ENCODE data around the gene TNRC18. TPM values are rescaled to one million over a fixed set of nuclear protein-coding genes. Genes with fewer than 3 reads are reported as not detected.

Gene TNRC18
- total RNA-seq, 6 experiments from 2014 or later = 70.6 to 87.1 (median 79.9) TPM

DNA sequence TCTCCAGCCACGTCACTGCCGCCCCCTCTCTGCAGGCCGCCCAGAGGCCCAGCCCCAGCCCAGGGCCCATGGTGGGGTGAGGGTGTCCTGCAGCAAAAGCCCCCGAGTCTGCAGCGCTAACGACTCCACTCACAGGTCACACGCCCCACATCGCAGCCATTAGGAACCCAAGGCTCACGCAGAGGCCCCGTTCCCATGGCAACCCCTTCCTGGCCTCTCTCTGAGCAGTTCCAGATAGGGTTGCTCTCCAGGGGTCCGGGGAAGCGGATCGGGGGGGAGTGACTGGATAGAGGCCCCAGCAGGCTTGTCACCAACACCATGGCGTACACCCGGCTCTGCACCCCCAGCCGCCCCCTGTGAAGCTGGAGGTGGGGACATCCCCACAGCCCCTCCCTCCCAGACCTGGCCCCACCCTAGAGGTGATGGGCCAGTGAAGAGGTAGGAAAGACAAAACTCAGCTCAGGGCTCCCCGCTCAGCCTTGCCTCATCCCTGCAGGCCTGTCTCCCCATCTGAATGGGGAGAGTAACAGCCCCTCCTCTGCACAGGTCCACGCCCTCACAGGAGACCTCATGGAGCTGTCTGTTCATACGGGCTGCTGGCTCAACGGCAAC lies 41.2 kb downstream of the TNRC18 start:
- TF ChIP-seq, protein P1, sequence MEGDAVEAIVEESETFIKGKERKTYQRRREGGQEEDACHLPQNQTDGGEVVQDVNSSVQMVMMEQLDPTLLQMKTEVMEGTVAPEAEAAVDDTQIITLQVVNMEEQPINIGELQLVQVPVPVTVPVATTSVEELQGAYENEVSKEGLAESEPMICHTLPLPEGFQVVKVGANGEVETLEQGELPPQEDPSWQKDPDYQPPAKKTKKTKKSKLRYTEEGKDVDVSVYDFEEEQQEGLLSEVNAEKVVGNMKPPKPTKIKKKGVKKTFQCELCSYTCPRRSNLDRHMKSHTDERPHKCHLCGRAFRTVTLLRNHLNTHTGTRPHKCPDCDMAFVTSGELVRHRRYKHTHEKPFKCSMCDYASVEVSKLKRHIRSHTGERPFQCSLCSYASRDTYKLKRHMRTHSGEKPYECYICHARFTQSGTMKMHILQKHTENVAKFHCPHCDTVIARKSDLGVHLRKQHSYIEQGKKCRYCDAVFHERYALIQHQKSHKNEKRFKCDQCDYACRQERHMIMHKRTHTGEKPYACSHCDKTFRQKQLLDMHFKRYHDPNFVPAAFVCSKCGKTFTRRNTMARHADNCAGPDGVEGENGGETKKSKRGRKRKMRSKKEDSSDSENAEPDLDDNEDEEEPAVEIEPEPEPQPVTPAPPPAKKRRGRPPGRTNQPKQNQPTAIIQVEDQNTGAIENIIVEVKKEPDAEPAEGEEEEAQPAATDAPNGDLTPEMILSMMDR (IDR thresholded peaks at IDR 0.05) = no peak
- Mint-ChIP-seq H3K27ac (peak overlapping the region; percentile 45), H3K27me3 (ENCODE audit: insufficient read depth) (peaks cover 3% of the 10 kb centered on the region; the same call in 1 of the 2 replicates), H3K4me1 (ENCODE audit: low read depth) (peaks cover 38% of the 10 kb centered on the region), H3K36me3 (ENCODE audit: low read depth) (peaks cover 4% of the 10 kb centered on the region; the same call in 1 of the 2 replicates), H3K9me3 (no peaks in the 10 kb centered on the region), H3K4me3 (no peak overlapping the region)
- DNase-seq = no peak

DNA sequence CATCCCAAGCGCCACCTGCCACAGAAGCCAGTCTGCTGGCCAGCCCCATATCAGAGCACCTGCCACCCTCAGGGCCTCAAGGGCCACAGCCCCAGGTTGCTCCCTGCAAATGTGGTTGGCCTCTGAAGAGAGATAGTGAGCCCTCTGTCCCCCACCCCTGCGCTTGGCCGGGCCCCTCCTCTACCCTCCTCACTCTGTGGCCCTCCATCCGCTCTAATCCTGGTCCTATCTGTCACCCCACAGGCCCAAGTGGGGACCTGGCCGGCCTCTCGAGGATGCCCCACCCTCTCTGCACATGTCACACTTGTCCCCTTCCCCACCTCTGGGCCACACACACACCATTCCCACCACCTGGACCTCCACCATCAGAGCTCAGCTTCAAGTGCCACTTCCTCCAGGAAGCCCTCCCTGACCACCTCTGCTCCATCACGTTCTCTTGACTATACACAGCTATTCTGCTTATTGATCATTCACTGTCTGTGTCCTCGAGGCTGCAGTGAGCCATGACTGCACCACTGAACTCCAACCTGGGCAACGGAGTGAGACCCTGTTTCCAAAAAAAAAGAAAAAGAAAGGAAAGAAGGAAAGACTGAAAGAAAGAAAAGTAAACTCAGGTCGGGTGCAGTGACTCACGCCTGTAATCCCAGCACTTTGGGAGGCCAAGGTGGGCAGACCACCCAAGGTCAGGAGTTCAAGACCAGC lies 42.4 kb downstream of the TNRC18 start:
- H3K27ac Mint-ChIP-seq = no peak overlapping the region
- H3K9me3 Mint-ChIP-seq = no peaks in the 10 kb centered on the region

DNA sequence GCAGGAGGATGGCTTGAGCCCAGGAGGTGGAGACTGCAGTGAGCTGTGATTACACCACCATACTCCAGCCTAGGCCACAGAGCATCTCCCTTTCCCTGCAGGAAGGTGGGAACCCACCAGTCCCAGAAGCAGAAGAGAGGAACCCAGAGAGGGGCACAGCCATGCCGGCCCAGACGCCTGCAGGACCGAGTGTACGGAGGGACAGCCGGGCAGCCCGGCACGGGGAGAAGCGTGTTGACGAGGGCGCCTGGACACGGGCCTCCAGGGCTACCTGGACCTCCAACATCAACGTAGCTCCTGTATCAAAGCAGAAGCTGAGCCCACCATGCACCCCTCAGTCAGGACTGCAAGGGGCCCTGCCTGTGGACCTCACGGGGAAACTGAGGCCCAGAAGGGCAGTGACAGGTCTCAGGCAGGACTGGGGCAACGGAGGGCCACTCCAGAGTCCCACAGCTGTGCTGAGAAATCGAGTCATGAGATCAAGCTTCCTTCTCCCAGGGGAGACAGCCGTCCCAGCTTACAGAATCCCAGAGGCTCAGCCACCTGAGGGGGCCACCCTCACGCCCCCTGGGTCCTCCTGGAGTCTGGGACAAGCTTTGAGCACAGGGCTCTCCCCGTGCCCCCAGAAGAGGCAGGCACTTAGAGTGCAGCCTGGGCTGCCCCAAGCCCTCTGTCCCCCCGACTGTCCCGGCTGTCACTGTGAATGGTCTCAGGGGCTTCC lies 43.1 kb downstream of the TNRC18 start:
- Mint-ChIP-seq H3K4me3 (no peak overlapping the region), H3K36me3 (ENCODE audit: low read depth) (no peaks in the 10 kb centered on the region; the same call in 1 of the 2 replicates), H3K4me1 (ENCODE audit: low read depth) (peaks cover 38% of the 10 kb centered on the region), H3K27ac (no peak overlapping the region), H3K9me3 (no peaks in the 10 kb centered on the region), H3K27me3 (ENCODE audit: insufficient read depth) (peaks cover 3% of the 10 kb centered on the region; the same call in 1 of the 2 replicates)
- no peak for DNase-seq
- TF ChIP-seq, protein P1 (IDR thresholded peaks at IDR 0.05) = no peak

More for the DNA sequence above, 42.4 kb downstream of the TNRC18 start:
- Mint-ChIP-seq H3K4me1 (ENCODE audit: low read depth) (peaks cover 38% of the 10 kb centered on the region), H3K27me3 (ENCODE audit: insufficient read depth) (peaks cover 3% of the 10 kb centered on the region; the same call in 1 of the 2 replicates), H3K4me3 (no peak overlapping the region), H3K36me3 (ENCODE audit: low read depth) (no peaks in the 10 kb centered on the region; the same call in 1 of the 2 replicates)
- TF ChIP-seq, protein P1 (IDR thresholded peaks at IDR 0.05) = no peak
- no peak for DNase-seq

DNA sequence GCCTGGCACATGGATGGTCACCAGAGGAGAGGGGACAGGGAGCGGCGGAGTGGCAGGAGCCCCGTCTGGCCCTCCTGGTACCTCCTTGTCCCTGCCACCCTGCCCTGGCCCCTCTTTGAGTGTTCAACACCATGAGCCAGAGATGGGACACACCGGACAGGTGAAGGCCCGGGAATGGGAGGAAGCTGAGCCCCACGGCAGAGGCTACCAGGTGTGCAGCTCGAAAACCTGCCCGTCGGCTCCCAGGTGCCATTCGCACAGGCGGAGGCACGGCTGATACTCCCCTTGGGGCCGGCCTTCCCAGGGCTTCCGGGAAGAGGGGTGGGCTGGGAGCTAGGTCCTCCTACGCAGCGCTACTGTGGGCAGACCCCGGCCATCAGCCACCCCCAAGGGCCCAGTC lies 44.1 kb downstream of the TNRC18 start:
- Mint-ChIP-seq H3K27me3 (ENCODE audit: insufficient read depth) (peaks cover 3% of the 10 kb centered on the region; the same call in 1 of the 2 replicates), H3K4me3 (no peak overlapping the region), H3K9me3 (no peaks in the 10 kb centered on the region), H3K36me3 (ENCODE audit: low read depth) (no peaks in the 10 kb centered on the region; the same call in 1 of the 2 replicates), H3K4me1 (ENCODE audit: low read depth) (peaks cover 34% of the 10 kb centered on the region), H3K27ac (no peak overlapping the region; the same call in 1 of the 2 replicates)
- no peak for DNase-seq
- TF ChIP-seq, protein P1 (IDR thresholded peaks at IDR 0.05) = no peak

DNA sequence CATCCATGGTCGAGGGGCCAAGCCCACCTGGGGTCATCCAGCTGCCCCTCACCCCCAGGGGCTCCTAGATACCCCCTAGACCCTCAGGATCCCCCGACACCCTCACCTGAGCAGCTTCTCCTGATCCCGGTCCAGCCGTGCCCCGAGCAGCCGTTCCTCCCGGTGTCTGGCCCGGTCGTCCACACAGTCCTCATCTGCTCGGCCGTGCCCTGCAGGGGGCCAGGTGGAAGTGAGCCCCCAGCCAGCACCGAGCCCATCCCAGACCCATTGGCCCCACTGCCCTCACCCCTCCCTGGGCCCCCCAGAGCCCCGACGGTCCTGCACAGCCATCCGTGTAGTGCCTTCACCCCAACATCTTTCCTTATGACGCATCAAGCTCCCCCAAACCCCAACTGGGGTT lies 45.8 kb downstream of the TNRC18 start:
- Mint-ChIP-seq H3K36me3 (ENCODE audit: low read depth) (peaks cover 10% of the 10 kb centered on the region), H3K27me3 (ENCODE audit: insufficient read depth) (peaks cover 3% of the 10 kb centered on the region; the same call in 1 of the 2 replicates), H3K4me3 (no peak overlapping the region), H3K27ac (no peak overlapping the region; the same call in 1 of the 2 replicates), H3K9me3 (no peaks in the 10 kb centered on the region), H3K4me1 (ENCODE audit: low read depth) (peaks cover 21% of the 10 kb centered on the region)
- TF ChIP-seq, protein P1 (IDR thresholded peaks at IDR 0.05) = no peak
- DNase-seq = no peak

All from HFFc6 (cell line).